WTC11 (cell line): ENCODE measurements around the gene DUSP18. TPM values are rescaled to one million over a fixed set of nuclear protein-coding genes. Genes with fewer than 3 reads are reported as not detected.

Experiments used
- ZNF396 ChIP-seq: fragments of 250-450 bp; sonication (Bioruptor Pico); IDR thresholded peaks from 2 replicates; pipeline ENCODE4 v1.8.0; 2021; ENCODE audit warnings: mild to moderate bottlenecking, moderate library complexity, borderline replicate concordance
- total RNA-seq: library from RNA; stranded (reverse); gene quantifications from 3 replicates; pipeline ENCODE4 v1.2.3, GENCODE V29; 2021
- TF ChIP-seq, protein P1 (sequence below): sonication (generic); formaldehyde crosslinking; IDR thresholded peaks from 2 replicates; pipeline ENCODE4 v1.8.0; 2022; ENCODE audit warnings: mild to moderate bottlenecking, missing genetic modification reagents

Gene DUSP18
- total RNA-seq, 1 experiment from 2014 or later, result 4.3 TPM

DNA sequence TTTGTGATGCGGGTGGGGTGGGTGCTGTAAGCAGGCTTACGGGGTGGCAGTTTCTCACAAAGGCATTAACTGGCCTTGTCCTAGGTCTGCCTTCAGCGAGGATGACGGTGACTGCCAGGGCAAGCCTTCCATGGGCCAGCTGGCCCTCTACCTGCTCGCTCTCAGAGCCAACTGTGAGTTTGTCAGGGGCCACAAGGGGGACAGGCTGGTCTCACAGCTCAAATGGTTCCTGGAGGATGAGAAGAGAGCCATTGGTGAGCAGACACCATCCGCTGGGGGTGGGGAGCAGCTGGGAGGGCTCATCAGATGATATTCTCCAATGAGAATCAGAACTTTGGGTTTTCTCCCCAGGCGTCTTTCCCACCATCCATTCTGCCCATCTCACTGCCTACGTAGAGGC is 54.9 kb downstream of the DUSP18 start (continued):
- TF ChIP-seq, protein P1, sequence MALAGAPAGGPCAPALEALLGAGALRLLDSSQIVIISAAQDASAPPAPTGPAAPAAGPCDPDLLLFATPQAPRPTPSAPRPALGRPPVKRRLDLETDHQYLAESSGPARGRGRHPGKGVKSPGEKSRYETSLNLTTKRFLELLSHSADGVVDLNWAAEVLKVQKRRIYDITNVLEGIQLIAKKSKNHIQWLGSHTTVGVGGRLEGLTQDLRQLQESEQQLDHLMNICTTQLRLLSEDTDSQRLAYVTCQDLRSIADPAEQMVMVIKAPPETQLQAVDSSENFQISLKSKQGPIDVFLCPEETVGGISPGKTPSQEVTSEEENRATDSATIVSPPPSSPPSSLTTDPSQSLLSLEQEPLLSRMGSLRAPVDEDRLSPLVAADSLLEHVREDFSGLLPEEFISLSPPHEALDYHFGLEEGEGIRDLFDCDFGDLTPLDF (CRISPR knock-in tag), result no peak
- no peak for TF ChIP-seq ZNF396 (CRISPR knock-in tag)
- TF ChIP-seq, all 79 proteins: peak for 0

Other genes with a start within 250 kb of the DUSP18 start
- gene MTFP1, start 242.1 kb downstream of the DUSP18 start, total RNA-seq, result 75.0 to 78.7 TPM (median 75.5 TPM) in 3 replicates
- not detected in 3 replicates for gene SEC14L3, start 195.9 kb downstream of the DUSP18 start, total RNA-seq
- gene SEC14L4, start 162.2 kb downstream of the DUSP18 start, total RNA-seq, result 1.9 to 2.9 TPM (median 2.8 TPM) in 3 replicates
- 1.6 to 2.0 TPM (median 1.7 TPM) in 3 replicates for gene SEC14L6, start 121.1 kb downstream of the DUSP18 start, total RNA-seq
- gene GAL3ST1, start 93.2 kb downstream of the DUSP18 start, total RNA-seq, result 11.0 to 11.6 TPM (median 11.2 TPM) in 3 replicates
- gene PES1, start 76.0 kb downstream of the DUSP18 start, total RNA-seq, result 108 to 128 TPM (median 109 TPM) in 3 replicates
- 34.7 to 39.0 TPM (median 36.7 TPM) in 3 replicates for gene TCN2, start 60.7 kb downstream of the DUSP18 start, total RNA-seq
- 5.2 to 5.5 TPM (median 5.3 TPM) in 3 replicates for gene SLC35E4, start 32.1 kb downstream of the DUSP18 start, total RNA-seq
- gene OSBP2, start 27.0 kb upstream of the DUSP18 start, total RNA-seq, result 4.1 to 4.4 TPM (median 4.1 TPM) in 3 replicates